MG63 (cell line): Measurements from ENCODE around the gene RAB11FIP3. TPM values are rescaled to one million over a fixed set of nuclear protein-coding genes. Genes with fewer than 3 reads are reported as not detected.
"Not testable (repeated sequence)": the region's sequence is repeated elsewhere in the genome, so short reads cannot be mapped to it uniquely, and the experiment has no call there.

ENCODE experiments used
- DNase-seq: peaks from one replicate; pipeline ENCODE4 v3.0.0-alpha.2; 2020
- H3K27me3 ChIP-seq: fragments of 250-450 bp; sonication (Bioruptor Pico); 2 replicates; pipeline ENCODE4 v1.5.1; 2020; ENCODE audit warnings: mild to moderate bottlenecking, moderate library complexity
- H3K36me3 ChIP-seq: fragments of 250-450 bp; sonication (Bioruptor Pico); 2 replicates; pipeline ENCODE4 v1.5.1; 2020; ENCODE audit warnings: mild to moderate bottlenecking, moderate library complexity
- H3K4me3 ChIP-seq: fragments of 250-450 bp; sonication (Bioruptor Pico); 2 replicates; pipeline ENCODE4 v1.5.1; 2020; ENCODE audit warnings: mild to moderate bottlenecking, moderate library complexity
- H3K9me3 ChIP-seq: fragments of 250-450 bp; sonication (Bioruptor Pico); 2 replicates; pipeline ENCODE4 v1.5.1; 2020; ENCODE audit warnings: mild to moderate bottlenecking, moderate library complexity
- total RNA-seq: library from RNA; depleted of rRNA; stranded (reverse); fragments of >200 nt; shearing (Covaris generic); gene quantifications from 2 replicates; pipeline ENCODE4 v1.2.3, GENCODE V29; 2014; ENCODE audit warnings: low replicate concordance

The RAB11FIP3 gene
- total RNA-seq, 1 experiment from 2014 or later: 42.8 TPM

- Histone ChIP-seq H3K36me3 (peaks cover 14% of the 10 kb centered on the region), H3K9me3 (no peaks in the 10 kb centered on the region), H3K4me3 (no peak overlapping the region), H3K27me3 (no peaks in the 10 kb centered on the region)
- no peak for DNase-seq
Observed at GRCh38 chr16:405548-406506, 19.6 kb upstream of the RAB11FIP3 start.

- Histone ChIP-seq H3K36me3 (peaks cover 20% of the 10 kb centered on the region), H3K4me3 (no peak overlapping the region), H3K27me3 (no peaks in the 10 kb centered on the region), H3K9me3 (no peaks in the 10 kb centered on the region)
- no peak for DNase-seq
Observed at GRCh38 chr16:407253-407652, 18.2 kb upstream of the RAB11FIP3 start.

GRCh38 chr16:410516-411178, 14.8 kb upstream of the RAB11FIP3 start:
- Histone ChIP-seq H3K9me3 (no peaks in the 10 kb centered on the region), H3K36me3 (peaks cover 8% of the 10 kb centered on the region), H3K27me3 (no peaks in the 10 kb centered on the region), H3K4me3 (no peak overlapping the region)
- no peak for DNase-seq

- DNase-seq: no peak
- Histone ChIP-seq H3K36me3 (peaks cover 8% of the 10 kb centered on the region), H3K4me3 (no peak overlapping the region), H3K27me3 (no peaks in the 10 kb centered on the region), H3K9me3 (no peaks in the 10 kb centered on the region; the same call in 1 of the 2 replicates)
Observed at GRCh38 chr16:411576-412265, 13.7 kb upstream of the RAB11FIP3 start.

GRCh38 chr16:414395-415169, 10.9 kb upstream of the RAB11FIP3 start:
- Histone ChIP-seq H3K36me3 (peaks cover 8% of the 10 kb centered on the region), H3K4me3 (no peak overlapping the region), H3K27me3 (no peaks in the 10 kb centered on the region), H3K9me3 (no peaks in the 10 kb centered on the region; the same call in 1 of the 2 replicates)
- no peak for DNase-seq

- DNase-seq, H3K4me3 ChIP-seq, H3K36me3 ChIP-seq, H3K9me3 ChIP-seq, H3K27me3 ChIP-seq: not testable (repeated sequence)
Observed at GRCh38 chr16:415170-415498, 10.3 kb upstream of the RAB11FIP3 start.

GRCh38 chr16:422179-422578, 3.3 kb upstream of the RAB11FIP3 start:
- not testable (repeated sequence) for H3K27me3 ChIP-seq, H3K4me3 ChIP-seq, H3K36me3 ChIP-seq, H3K9me3 ChIP-seq, DNase-seq

- no peaks in the 10 kb centered on the region for H3K9me3 ChIP-seq
- peaks cover 11% of the 10 kb centered on the region for H3K36me3 ChIP-seq
- DNase-seq: peak; percentile 97
- no peaks in the 10 kb centered on the region for H3K27me3 ChIP-seq
- peak overlapping the region; percentile 57 for H3K4me3 ChIP-seq
Observed at GRCh38 chr16:424033-424622, 1.3 kb upstream of the RAB11FIP3 start.

GRCh38 chr16:424623-425081, 797 bp upstream of the RAB11FIP3 start:
- H3K36me3 ChIP-seq: peaks cover 11% of the 10 kb centered on the region
- peak overlapping the region; percentile 57 for H3K4me3 ChIP-seq
- H3K9me3 ChIP-seq: no peaks in the 10 kb centered on the region
- peak; percentile 64 for DNase-seq
- no peaks in the 10 kb centered on the region for H3K27me3 ChIP-seq

GRCh38 chr16:425740-426114, 278 bp downstream of the RAB11FIP3 start:
- no peaks in the 10 kb centered on the region for H3K9me3 ChIP-seq
- H3K36me3 ChIP-seq: peaks cover 11% of the 10 kb centered on the region
- H3K4me3 ChIP-seq: peak overlapping the region; percentile 57
- no peaks in the 10 kb centered on the region for H3K27me3 ChIP-seq
- DNase-seq: no peak

- peak overlapping the region; percentile 71 for H3K4me3 ChIP-seq
- no peak for DNase-seq
- H3K36me3 ChIP-seq: peaks cover 11% of the 10 kb centered on the region
Observed at GRCh38 chr16:426115-426905, 861 bp downstream of the RAB11FIP3 start.

GRCh38 chr16:426906-427249, 1.4 kb downstream of the RAB11FIP3 start:
- H3K36me3 ChIP-seq: peaks cover 11% of the 10 kb centered on the region
- H3K4me3 ChIP-seq: peak overlapping the region; percentile 71
- DNase-seq: no peak
- H3K9me3 ChIP-seq: no peaks in the 10 kb centered on the region
- H3K27me3 ChIP-seq: no peaks in the 10 kb centered on the region

More at GRCh38 chr16:426115-426905, 861 bp downstream of the RAB11FIP3 start:
- H3K9me3 ChIP-seq: no peaks in the 10 kb centered on the region
- no peaks in the 10 kb centered on the region for H3K27me3 ChIP-seq

- peaks cover 11% of the 10 kb centered on the region for H3K36me3 ChIP-seq
- H3K4me3 ChIP-seq: peak overlapping the region; percentile 71
- DNase-seq: no peak
- no peaks in the 10 kb centered on the region for H3K9me3 ChIP-seq
- H3K27me3 ChIP-seq: no peaks in the 10 kb centered on the region
Observed at GRCh38 chr16:427250-427649, 1.8 kb downstream of the RAB11FIP3 start.

- H3K9me3 ChIP-seq: no peaks in the 10 kb centered on the region
- peaks cover 16% of the 10 kb centered on the region for H3K36me3 ChIP-seq
- H3K4me3 ChIP-seq: no peak overlapping the region
- no peaks in the 10 kb centered on the region for H3K27me3 ChIP-seq
- no peak for DNase-seq
Observed at GRCh38 chr16:430904-431303, 5.5 kb downstream of the RAB11FIP3 start.

GRCh38 chr16:440627-441026, 15.2 kb downstream of the RAB11FIP3 start:
- no peak for DNase-seq
- Histone ChIP-seq H3K36me3 (peaks cover 21% of the 10 kb centered on the region), H3K9me3 (no peaks in the 10 kb centered on the region), H3K27me3 (no peaks in the 10 kb centered on the region), H3K4me3 (no peak overlapping the region)
